ENCODE data around the gene UBASH3A.

DNA sequence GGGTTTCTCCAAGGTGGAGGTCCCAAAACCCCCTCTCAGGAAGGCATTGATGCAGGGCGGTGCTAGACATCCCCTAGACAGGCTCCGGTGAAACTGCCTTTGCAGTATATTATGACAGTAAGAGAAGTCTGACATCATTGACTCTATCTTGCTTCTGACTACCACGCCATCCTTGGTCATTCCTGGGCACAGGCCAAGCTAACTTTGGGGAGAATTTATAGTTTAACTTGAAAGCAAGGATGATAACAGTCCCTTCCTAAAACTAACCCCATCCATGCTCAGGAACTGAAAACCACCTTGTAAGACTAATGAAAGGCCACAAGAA is 62.1 kb downstream of the UBASH3A start:
- TF ChIP-seq SMC3 (IDR thresholded peaks at IDR 0.05; ENCODE audit: low read depth, low read length): no peak
- TF ChIP-seq EZH2phosphoT487 (IDR thresholded peaks at IDR 0.05; ENCODE audit: borderline replicate concordance, low read depth): no peak
- TF ChIP-seq MXI1 (IDR thresholded peaks at IDR 0.05; ENCODE audit: low read depth, low read length): no peak
- TF ChIP-seq, protein P1, sequence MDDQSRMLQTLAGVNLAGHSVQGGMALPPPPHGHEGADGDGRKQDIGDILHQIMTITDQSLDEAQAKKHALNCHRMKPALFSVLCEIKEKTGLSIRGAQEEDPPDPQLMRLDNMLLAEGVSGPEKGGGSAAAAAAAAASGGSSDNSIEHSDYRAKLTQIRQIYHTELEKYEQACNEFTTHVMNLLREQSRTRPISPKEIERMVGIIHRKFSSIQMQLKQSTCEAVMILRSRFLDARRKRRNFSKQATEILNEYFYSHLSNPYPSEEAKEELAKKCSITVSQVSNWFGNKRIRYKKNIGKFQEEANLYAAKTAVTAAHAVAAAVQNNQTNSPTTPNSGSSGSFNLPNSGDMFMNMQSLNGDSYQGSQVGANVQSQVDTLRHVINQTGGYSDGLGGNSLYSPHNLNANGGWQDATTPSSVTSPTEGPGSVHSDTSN (IDR thresholded peaks at IDR 0.05): no peak
- TF ChIP-seq, protein P2, sequence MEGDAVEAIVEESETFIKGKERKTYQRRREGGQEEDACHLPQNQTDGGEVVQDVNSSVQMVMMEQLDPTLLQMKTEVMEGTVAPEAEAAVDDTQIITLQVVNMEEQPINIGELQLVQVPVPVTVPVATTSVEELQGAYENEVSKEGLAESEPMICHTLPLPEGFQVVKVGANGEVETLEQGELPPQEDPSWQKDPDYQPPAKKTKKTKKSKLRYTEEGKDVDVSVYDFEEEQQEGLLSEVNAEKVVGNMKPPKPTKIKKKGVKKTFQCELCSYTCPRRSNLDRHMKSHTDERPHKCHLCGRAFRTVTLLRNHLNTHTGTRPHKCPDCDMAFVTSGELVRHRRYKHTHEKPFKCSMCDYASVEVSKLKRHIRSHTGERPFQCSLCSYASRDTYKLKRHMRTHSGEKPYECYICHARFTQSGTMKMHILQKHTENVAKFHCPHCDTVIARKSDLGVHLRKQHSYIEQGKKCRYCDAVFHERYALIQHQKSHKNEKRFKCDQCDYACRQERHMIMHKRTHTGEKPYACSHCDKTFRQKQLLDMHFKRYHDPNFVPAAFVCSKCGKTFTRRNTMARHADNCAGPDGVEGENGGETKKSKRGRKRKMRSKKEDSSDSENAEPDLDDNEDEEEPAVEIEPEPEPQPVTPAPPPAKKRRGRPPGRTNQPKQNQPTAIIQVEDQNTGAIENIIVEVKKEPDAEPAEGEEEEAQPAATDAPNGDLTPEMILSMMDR (IDR thresholded peaks at IDR 0.05): no peak
- TF ChIP-seq SIN3A (IDR thresholded peaks at IDR 0.05; ENCODE audit: borderline replicate concordance, low read depth, low read length): no peak
- no peak for TF ChIP-seq TEAD4 (IDR thresholded peaks at IDR 0.05; ENCODE audit: borderline replicate concordance, insufficient read depth)
- TF ChIP-seq TAF1 (IDR thresholded peaks at IDR 0.05; ENCODE audit: borderline replicate concordance, low read depth, low read length): no peak
- TF ChIP-seq NFIC (IDR thresholded peaks at IDR 0.05; ENCODE audit: borderline replicate concordance): no peak
- TF ChIP-seq POLR2AphosphoS5 (IDR thresholded peaks at IDR 0.05; ENCODE audit: low read depth, low read length): no peak
- no peak for TF ChIP-seq FOXJ3 (CRISPR knock-in tag; IDR thresholded peaks at IDR 0.05)
- no peak for TF ChIP-seq NRF1 (IDR thresholded peaks at IDR 0.05; ENCODE audit: low read depth, low read length)
- TF ChIP-seq RCOR1 (IDR thresholded peaks at IDR 0.05; ENCODE audit: low read length): no peak
- TF ChIP-seq, protein P3, sequence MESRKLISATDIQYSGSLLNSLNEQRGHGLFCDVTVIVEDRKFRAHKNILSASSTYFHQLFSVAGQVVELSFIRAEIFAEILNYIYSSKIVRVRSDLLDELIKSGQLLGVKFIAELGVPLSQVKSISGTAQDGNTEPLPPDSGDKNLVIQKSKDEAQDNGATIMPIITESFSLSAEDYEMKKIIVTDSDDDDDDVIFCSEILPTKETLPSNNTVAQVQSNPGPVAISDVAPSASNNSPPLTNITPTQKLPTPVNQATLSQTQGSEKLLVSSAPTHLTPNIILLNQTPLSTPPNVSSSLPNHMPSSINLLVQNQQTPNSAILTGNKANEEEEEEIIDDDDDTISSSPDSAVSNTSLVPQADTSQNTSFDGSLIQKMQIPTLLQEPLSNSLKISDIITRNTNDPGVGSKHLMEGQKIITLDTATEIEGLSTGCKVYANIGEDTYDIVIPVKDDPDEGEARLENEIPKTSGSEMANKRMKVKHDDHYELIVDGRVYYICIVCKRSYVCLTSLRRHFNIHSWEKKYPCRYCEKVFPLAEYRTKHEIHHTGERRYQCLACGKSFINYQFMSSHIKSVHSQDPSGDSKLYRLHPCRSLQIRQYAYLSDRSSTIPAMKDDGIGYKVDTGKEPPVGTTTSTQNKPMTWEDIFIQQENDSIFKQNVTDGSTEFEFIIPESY (IDR thresholded peaks at IDR 0.05; ENCODE audit: borderline replicate concordance, low read depth): no peak
